RPMI8226 (cell line): ENCODE results near the gene USP46.

Experiments used
- DNase-seq: peaks from one replicate; pipeline ENCODE4 v3.0.0-alpha.2; 2015

USP46 gene

DNA sequence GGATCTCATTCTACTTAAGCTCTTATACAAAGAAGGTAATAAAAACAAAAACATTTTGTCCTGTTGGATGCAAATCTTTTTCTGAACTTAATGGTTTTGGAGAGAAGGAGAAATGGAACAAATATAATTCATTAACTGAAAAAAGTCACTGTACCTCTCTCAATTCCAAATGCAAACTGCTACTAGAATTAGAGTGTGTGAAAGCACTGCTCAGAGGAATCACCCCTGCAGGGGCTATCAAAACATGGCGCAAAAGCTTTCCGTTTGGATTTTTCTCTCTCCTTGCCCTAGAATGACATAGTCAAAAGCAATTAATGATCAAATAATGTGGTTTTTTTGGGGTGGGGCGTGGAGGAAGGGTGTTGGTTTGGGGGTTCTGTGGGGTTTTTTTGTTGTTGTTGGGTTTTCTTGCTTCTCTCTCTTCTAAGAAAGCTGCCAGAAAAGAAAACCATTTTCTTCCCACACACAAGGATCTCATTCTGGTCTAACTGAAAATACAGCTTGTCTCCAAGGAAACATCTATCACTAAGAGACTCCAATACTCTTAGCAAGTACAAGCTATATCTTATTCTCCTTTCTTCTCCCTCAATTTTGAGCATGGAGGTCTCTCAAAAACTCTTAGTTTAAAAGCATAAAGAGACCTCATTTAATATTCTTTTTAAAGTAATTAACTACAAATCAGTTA, 41.6 kb downstream of the USP46 start:
- DNase-seq, result no peak

DNA sequence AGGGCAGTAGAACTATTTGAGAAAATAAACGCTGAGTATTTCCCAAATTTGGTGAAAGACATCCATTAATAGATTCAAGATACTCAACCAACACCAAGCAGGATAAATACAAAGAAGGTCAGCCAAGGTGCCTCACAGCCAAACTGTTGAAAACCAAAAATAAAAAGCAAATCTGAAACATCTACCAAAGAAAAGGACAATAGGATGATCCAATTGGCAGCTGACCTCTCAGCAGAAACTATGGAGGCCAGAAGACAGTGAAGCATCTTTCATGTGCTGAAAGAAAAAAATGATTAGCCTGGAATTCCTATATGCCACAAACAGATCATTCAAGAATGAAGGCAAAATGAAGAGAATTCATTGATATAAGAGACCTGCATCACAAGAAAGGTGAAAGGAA, 44.9 kb downstream of the USP46 start:
- no peak for DNase-seq

DNA sequence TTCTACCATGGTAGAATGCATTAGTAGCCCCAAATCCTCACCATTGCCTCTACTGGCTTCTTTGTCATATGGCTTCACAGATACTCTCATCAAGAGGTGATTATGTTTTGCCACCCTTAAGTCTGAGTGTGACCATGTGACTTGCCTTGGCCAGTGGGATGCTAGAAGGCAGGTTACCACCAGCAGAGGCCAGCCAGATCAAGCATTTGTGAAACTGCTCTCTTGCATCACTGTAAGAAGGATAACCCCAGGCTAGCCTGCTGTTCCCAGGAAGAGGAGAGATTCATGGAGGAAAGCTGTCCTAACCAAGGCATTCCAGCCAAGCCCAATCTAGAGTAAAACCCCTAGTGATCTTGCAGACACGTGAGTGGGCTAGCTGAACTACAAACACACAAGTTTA, 46.8 kb downstream of the USP46 start:
- DNase-seq, result no peak

DNA sequence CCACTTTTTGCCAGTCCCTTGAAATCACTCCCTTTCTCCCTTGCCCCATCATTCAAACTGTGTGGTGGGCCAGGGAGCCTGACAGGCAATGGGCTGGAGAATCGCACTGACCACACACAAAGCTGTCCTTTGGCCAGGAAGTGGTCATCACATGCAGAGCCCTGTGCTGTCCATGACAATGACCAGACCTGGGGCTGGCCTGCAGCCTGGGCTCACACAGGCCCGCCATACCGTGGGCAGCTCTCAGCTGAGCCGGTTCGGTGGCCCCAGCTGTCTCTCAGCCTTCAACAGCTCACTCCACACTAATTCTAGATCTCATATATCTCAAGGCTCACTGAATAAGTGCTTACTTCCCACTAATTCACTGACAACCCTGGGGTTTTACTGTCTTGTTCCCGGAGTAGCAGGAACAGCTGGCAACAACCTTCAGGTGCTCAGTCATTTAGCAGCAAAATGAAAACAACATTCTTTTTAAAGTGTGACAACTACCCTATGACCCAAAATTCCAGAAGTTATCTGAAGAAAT, 48.0 kb downstream of the USP46 start:
- DNase-seq, result no peak

DNA sequence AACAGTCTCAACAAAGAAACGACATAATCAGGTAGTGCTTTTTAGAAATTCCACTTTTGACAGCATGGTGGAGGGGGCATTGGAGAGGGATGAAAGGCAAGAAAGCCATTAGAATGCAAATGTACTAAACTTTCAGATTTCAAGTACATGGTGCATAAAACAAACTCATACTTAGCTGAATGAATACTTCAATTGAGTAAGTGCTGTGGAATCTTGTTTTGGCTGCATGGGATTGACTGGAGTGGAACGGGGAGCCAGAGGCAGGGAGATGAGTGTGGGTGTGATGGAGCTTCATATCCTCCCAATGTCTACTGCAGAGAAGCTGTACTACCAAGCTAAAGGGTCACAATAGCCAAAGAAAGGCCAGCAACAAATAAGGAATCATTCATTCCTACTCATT, 52.4 kb downstream of the USP46 start:
- DNase-seq, result no peak

DNA sequence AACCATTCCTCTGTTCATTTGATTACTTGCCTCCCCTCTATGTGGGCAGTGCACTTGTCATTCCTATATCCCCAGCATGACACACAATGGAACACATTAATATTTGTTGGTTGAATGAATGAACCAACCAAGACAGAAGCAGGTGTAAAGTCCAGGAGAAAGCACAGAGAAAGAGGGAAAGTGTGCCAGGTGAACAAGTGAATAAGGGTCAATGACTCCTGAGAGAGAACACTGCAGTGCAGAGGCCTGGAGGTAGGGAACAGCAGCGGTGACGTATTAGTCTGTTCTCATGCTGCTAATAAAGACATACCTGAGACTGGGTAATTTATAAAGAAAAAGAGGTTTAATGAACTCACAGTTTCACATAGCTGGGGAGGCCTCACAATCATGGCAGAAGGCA, 53.1 kb downstream of the USP46 start:
- no peak for DNase-seq

DNA sequence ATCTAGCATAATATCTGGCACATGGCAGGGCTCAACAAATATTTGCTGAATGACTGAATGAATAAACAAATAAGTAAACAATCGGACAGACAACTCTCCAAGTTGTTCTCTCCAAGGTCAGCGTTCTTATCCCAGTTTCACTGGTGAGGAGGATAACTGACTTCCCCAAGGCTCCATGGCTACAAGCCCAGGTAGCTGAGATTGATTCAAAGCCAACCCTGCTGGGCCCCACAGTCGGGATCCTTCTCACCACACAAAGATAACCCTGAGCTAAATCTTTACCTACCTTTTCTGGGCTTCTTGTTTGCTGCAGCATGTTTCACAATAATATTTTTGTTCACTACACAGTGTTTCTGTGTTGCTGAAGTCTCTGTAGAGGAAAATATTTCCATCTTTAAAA, 54.9 kb downstream of the USP46 start:
- DNase-seq, result no peak

DNA sequence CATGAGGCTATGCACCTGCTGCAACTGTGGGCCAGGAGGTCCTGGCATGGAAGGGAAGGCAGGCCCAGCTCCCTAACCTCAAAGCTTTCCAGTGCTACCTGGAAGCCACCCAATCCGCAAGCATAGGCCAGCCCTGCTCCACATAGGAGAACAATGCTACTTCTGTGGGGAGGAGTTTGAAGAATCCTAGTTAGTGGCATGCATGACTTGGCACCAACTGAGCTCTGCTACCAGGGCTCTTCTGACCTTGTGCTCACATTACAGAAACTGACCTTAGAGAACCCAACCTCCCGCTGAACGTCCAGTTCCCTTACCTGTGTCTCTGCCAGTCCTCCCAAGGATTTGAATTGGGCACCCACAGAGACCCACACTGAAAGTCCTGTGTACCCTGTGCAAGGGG, 58.8 kb downstream of the USP46 start:
- no peak for DNase-seq

DNA sequence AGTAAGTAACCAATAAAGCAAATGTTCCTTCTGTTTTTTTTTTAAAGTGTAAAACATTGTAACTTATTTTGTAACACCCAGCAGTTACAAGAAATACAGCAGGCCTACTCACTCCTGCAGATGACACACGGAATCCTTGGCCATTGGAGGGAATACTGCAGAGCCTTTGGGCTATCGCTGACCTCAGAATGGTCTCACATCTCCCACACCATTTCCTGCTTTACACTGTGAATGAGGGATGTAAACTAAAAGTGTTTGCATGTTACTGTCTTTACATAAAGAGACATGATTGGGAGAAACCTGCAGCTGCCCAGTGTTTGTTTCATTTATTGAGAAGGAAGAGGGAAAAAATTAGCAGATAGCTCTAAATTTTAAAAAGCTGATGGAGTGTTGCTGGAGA, 64.1 kb downstream of the USP46 start:
- no peak for DNase-seq

DNA sequence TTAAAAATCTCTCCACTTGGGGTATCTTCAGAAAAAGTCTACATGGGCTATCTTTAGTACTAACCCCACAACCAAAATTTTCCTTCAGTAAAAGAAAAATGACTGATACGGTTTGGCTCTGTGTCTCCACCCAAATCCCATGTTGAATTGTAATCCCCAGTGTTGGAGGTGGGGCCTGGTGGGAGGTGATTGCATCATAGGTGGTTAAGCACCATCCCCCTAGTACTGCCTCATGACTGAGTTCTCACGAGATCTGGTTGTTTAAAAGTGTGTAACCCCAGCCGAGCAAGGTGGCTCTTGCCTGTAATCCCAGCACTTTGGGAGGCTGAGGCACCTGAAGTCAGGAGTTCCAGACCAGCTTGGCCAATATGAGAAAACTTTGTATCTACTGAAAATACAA, 66.8 kb downstream of the USP46 start:
- DNase-seq, result no peak

DNA sequence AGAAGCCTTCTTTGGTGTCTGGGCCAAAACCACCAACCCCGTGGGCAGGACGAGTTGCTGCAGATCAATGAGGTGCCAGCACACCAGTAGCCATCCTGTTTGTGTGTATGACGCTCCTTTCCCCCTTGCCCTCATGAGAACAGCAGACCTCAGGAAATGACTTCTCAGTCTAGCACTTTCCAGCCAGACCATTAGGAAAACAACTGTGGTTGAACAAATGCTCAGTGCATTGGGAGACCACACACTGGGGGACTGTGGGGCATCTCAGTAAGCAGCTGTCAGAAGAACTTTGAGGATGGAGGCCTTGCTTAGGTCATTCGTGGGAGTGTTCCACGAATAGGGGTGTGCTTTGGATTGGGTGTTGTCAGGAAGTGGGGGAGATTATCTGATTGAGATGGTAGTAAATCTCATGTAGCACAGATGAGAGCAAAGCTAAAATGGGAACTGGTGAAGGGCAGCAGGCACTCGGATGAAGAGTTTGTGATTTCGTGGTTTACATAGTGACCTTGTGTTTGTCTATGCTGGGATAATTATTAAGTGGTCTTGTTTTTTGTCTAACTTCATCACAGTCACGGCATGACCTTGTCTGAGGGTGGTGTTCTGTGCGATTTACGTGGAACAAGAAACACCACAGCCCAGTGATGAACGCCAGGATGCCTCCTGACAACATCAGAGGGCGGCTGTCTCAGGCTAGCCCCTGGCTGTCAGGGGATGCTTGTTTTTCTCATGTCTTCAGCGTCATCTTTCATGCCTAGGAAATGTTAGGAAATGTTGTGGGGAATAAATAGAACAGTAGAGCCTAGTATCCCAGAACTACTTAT, 70.1 kb downstream of the USP46 start:
- no peak for DNase-seq

DNA sequence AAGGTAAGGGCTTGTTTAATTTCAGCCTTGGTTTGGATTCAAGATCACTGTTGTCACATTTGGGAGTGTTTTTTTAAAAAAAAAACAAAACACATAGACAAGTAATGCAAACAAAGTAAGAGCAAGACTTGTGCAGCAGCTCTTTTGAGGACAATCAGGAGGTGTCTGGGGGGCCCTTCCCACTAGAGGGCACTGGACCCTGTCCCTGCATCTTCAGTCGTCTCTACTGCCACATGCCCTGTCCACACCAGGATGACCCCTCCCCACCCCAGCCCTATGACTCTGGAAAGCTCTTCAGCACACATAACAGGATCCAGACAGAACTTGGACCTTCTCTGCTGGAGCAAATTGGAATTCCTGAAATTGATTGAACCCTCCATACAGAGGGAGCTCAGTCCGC, 71.0 kb downstream of the USP46 start:
- no peak for DNase-seq

DNA sequence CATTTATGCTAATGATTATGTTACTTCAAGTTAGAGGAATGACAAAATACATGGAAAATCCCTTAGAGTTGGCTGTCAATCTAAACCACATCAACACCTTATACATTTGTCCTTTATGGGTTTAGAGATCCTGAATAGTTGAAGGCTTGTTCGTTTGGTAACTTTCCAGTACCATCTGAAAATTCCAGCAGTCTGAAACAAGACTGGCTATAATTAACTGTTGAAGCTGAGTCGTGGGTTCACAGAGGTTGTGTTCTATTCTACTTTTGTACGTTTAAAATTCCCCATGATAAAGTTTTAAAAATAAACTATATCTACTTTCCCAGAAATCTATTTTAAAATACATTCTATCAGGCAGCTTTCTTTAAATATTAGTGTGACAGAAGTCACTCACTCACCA, 73.0 kb downstream of the USP46 start:
- no peak for DNase-seq

DNA sequence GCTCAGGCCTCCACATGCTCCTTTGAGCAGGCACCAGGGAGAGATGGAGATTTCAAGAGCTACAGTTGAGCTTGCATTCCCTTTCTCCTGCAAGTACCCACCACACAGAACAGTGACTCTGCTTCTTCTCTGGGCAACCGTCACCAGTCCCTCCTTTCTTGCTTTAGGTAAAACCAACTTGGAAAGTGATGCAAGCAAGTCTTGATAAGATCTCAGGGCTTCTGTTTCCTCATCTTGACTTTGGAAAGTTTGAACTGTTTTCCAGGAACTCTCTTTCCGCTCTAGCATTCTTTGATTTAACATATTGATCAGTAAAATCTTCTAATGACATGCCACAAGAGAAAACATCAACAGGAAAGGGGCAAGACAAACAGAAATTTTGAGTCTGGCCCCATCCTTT, 73.7 kb downstream of the USP46 start:
- no peak for DNase-seq

DNA sequence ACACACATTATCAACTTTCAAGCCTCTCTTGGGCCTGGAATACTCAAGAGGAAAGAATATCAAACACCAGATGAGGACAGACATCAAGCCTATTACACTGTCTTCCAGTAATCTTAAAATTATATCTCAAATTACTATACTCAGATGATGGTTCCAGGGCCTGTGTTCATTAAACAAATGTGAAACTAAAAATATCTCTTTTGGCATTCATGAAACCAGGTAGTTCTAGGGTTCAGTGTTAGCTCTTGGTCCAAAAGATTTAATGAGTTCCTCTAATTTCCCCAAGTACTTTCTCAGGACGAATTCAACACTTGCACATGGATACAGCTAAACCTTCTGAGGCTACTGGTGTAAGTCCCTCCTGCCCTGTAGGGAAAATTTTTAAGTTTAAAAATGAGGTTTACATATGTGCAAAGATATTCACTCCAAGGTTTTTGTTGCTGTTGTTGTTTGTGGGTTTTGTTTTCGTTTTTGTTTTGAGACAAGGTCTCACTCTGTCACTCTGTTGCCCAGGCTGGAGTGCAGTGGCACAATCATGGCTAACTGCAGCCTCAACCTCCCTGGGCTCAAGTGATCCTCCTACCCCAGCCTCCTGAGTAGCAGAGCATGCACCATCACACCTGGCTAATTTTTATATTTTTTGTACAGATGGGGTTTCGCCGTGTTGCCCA, 79.4 kb downstream of the USP46 start:
- no peak for DNase-seq

DNA sequence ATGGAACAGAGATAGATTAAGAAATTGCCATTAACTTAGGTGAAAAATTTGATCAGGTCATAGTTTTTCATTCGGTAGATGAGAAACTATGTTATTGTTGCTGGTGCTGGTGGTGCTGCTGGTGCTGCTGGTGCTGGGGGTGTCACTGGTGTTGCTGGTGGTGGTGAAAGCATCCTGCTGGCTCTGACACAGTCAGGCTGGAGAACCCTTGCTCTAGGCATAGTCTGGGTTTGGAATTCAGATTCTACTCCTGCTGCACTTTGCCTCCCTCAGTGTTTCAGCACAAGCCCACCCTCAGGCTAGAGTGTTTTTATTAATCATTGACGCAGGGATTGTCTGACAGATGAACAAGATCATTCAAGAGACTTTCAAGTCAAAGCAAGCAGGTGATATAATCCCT, 80.2 kb downstream of the USP46 start:
- DNase-seq, result no peak

DNA sequence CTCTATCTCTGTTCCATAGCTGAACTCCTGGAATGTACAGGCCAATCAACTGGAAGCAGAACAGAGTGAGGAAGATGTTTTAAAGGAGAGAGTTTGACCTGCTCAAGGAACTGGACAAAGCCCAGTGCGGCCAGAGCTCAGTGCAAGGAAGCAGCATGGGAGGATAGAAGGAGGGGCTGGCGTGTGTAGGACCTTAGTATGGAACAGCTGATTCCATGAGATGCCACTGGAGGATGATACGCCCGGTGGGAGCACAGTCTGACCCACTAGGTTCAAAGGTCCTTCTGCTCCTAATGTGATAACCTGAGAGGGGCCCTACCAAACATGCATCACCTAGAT, 81.5 kb downstream of the USP46 start:
- DNase-seq, result no peak

DNA sequence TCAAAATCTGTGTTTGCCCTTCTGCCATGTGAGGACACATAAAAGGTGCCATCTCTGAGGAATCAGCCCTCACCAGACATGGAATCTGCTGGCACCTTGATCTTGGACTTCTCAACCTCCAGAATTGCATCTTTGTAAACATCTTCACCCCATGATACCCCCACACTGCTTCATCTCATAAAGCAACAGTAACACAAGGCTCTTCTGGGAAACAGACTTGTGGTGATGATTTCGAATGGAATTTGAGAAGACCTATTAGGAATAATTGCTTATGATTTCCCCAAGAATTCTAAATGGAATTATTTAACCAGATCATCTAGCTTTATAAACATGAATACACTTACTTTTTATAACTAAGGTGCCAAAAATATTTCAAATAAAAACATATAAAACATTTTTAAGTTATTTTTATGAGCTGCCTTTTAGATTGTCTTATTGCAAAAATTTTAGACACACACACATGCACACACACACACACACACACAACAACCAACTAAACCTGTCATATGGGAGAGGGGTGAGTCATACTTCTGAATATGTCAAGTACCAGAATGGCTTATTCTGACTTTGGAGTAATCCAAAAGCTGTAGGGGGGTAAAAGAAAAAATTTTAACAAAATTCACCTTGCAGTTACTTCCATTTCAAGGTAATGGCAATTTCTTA, 82.0 kb downstream of the USP46 start:
- DNase-seq, result no peak

DNA sequence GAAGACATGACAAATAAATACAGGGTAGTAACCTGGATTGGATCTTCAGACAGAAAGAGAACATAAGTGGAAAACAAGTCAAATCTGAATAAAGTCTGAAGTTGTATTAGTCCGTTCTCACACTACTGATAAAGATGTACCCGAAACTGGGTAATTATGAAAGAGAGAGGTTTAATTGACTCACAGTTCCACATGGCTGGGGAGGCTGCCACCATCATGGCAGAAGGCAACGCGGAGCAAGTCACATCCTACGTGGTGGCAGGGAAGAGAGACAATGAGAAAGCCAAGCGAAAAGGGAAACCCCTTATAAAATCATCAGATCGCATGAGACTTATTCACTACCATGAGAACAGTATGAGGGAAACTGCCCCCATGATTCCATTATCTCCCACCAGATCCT, 82.8 kb downstream of the USP46 start:
- no peak for DNase-seq

DNA sequence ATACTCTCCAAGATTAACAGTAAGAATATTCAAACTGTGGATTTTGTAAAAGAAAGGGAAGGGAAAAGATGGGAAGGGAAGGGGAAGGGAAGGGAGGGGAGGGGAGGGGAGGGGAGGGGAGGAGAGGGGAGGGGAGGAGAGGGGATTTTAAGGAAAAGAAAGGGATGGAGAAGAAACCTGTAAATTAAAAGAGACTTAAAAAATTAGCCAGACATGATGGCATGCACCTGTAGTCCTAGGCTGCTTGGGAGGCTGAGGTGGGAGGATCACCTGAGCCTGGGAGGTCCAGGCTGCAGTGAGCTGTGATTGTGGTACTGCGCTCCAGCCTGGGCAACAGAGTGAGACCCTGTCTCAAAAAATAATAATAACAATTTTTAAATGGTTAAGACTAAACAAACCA, 83.7 kb downstream of the USP46 start:
- no peak for DNase-seq

DNA sequence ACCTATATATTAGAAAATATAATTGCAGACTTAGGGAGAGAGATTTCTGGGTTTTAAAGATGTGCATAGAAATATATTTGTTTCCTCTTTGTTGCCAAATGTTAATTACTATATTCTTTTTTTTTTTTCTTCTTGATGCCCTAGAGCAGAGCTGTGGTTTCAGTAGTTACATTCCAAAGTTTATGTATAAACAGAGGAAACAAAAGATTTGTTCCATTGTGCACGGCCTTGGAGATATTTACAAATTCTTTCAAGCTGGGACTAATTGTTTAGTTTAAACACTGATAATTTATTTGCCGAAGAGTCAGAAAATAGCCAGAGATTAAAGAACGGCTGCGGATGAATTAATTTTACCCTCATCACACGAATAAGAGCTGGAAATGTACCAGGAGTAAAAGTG, 85.1 kb downstream of the USP46 start:
- no peak for DNase-seq

DNA sequence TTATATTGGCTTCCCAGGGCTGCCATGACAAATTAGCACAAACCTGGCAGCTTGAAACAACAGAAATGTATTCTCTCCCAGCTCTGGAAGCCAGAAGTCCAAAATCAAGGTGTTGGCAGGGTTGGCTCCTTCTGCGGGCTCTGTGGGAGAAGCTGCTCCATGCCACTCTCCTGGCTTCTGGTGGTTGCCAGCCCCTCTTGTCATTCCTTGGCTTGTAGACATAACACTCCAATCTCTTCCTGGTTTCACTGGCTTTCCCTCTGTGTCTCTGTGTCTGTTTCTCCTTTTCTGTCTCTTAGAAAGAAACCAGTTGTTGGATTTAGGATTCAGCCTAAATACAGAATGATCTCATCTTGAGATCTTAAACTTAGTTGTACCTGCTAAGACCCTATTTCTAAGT, 85.5 kb downstream of the USP46 start:
- DNase-seq, result no peak

DNA sequence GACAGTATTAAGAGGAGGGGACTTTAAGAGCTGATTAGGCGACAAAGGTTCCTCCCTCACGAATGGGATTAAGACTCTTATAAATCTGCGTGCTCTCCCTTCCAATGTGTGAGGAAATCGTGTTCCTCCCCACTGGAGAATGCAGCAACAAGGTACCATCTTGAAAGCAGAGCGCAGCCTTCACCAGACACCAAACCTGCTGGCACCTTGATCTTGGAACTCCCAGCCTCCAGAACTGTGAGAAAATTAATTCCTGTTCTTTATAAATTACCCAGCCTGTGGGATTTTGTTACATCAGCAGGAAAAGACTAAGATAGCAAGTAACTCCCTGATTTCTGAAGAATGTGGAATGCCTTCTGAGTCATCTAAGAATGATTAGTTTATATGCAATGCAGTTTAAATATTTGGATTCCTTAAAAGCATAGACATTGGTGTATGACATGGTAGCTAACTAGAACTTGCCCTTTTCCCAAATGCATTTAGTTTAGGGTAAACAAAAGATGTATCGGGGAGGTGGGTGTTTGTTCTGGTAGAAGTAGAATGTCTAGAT, 86.1 kb downstream of the USP46 start:
- no peak for DNase-seq
